Adipose tissue (tissue), 3 donors: ENCODE results near the gene PLGLB2. TPM values are rescaled to one million over a fixed set of nuclear protein-coding genes. Genes with fewer than 3 reads are reported as not detected.
"Not testable (repeated sequence)": the region's sequence is repeated elsewhere in the genome, so short reads cannot be mapped to it uniquely, and the experiment has no call there.

ENCODE experiments used
- H3K27ac ChIP-seq: one replicate; pipeline ENCODE4 v1.5.1; 2013; ENCODE audit warnings: low read depth, low read length
- WGBS, 3 donors: extraction: QIAGEN DNeasy Blood & Tissue Kit; methylation state at CpG; one replicate each; pipeline ENCODE4 v1.1.7; 2013; 5-methylcytosine and 5-hydroxymethylcytosine counted together
- polyA plus RNA-seq, 3 donors: library from polyadenylated mRNA; stranded (reverse); fragments of 200-250 nt; gene quantifications; one replicate each; pipeline ENCODE4 v1.2.3, GENCODE V29; 2013
- donor health status: healthy with polysubstance abuse.
- donor health status: Bipolar disorder and iron deficiency.
- donor health status: healthy.

The PLGLB2 gene
- polyA plus RNA-seq, result 1 to 10 TPM in 2 of 3 donors, under 1 TPM in 1; 0.04 to 1.9 (median 1.2) TPM

DNA sequence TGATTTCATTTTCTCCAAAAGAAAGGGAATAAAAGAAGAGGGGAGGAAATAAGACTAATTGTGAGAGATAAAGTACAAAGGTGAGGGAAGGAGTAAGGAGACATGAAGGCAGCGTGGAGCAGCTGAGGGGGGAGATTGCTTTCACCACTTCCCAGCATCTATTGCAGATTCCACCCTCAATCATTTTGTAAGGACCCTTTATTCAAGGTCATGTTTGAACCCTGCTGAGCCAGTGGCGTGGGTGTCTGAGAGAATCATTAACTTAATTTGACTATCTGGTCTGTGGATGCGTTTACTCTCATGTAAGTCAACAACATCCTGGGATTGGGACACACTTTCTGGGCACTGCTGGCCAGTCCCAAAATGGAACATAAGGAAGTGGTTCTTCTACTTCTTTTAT lies at the start of gene PLGLB2:
PLGLB2 (plus strand) TSS at position 297 of the 400 bp plus-strand sequence; CDS start at position 364, 67 bp downstream.
- WGBS, 3 donors, result 94 to 100% (median 96%) methylated on average over 1 of the region's 3 CpGs
- not testable (repeated sequence) for H3K27ac ChIP-seq

DNA sequence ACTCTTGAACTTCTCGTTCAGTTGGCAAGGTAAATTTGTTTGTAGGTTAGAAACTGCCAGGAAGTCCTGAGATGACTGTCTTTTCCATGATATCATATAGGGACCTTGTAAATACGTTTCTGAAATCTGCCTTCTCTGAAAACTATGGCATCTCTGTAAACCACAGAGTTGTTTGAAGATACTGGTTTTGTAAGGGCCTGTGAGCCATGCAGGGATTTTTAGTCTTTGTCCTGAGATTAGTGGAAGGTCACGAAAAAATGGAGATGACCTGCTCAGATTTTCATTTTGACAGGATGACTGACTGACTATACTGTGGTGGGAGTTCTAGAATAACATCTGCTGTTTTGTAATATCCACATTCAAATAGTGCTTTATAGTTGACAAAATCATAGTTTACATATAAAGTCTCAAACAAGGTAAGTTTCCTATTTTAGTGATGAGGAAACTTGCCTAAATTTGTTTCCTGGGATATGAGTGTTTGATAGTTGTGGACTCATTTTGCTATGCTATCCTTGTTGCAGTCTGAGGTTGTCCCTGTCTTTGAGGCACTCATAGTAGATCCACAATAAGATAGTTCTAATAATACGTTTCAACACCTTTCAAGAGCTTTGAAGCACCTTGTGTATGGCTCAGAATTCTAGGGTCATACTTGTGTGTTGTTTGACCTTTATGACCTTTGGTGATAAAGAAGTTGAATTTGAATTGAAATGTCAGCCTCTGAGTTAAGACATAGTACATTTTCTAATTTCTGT lies 43.1 kb upstream of the PLGLB2 start:
- WGBS, 3 donors, result 64 to 67% methylated on average over 2 of the region's 4 CpGs; no CpG with 5 or more reads in 1 of the 3 donors

DNA sequence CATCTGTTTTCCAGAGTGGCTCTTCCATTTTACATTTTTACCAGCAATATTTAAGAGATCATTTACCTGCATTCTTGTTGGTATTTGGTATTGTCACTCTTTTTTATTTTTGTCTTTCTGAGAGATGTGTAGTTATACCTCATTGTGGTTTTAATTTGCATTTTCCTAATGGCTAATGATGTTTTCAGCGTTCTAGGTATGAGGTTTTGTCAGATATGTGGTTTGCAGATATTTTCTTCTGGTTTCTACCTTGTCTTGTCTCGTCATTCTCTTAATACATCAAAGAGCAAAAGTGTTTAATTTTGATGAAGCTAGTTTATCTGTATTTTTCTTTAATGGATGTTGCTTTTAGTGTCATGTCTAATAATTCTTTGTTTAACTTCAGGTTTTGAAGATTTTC lies 39.5 kb upstream of the PLGLB2 start:
- WGBS, 3 donors, result 71 to 85% (median 76%) methylated on average over 2 of the region's 2 CpGs

More for the DNA sequence above, 43.1 kb upstream of the PLGLB2 start:
- H3K27ac ChIP-seq, result not testable (repeated sequence)

DNA sequence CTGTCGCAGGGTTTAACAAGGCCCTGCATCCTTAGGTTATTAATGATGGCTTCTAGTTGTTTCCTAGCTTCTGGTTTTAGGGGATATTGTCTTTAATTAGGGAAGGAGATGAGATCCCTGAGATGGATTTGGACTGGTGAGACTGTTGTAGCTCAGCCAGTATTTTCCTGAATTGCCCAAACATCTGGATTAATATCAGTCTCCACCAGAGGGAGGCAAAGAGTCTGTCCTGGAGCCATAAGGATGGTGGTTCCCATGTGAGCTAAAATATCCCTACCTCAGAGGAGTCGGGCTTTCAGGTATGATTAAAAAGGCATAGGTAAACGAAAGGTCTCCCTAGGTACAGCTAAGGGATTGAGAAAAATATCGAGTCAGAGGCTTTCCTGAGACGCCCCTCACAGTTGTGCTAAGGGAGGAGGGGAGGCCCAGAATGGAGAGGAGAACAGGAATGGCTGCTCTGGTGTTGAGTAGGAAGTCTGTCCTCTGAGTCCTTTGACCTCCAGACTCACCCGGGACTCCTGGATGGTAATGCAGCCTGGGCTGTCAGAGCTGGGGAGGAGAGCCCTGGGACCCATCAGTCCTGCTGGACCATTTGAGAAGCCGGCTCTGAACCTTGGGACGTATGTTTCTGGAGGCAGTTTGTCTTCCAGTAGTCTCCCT lies 19.8 kb upstream of the PLGLB2 start:
- H3K27ac ChIP-seq, result not testable (repeated sequence)
- no CpG with 5 or more reads among the region's 8 CpGs for WGBS, 3 donors

More for the DNA sequence above, 39.5 kb upstream of the PLGLB2 start:
- not testable (repeated sequence) for H3K27ac ChIP-seq

DNA sequence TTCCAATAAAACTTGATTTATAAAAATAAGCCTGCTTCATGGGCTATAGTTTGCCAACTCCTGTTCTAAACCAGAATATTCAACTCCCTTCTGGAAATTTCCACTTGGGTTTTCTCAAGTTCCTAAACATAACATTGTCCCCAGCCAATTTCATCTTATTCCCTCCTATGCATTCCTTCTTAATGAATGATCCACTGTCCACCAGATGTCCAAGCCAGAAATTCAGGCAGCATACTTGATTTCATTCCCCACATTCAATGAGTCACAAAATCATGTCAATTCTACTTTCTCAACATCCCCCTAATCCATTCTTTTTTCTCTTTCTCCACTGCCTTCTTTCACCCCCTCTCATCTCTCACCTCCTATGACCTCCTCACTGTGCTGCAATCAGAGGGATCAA lies 7.0 kb upstream of the PLGLB2 start:
- not testable (repeated sequence) for H3K27ac ChIP-seq

GRCh38 chr2:87742393-87743108 lies 5.3 kb upstream of the PLGLB2 start:
- WGBS, 3 donors, result no CpG with 5 or more reads among the region's 3 CpGs
- H3K27ac ChIP-seq, result not testable (repeated sequence)

- 68 to 78% (median 74%) methylated on average over 1 to 2 of the region's 5 CpGs for WGBS, 3 donors
- H3K27ac ChIP-seq, result not testable (repeated sequence)
Measured at GRCh38 chr2:87743638-87744037, 4.2 kb upstream of the PLGLB2 start.

GRCh38 chr2:87745353-87745951 lies 2.4 kb upstream of the PLGLB2 start:
- H3K27ac ChIP-seq, result not testable (repeated sequence)
- WGBS, 3 donors, result 87 to 91% (median 90%) methylated on average over 4 of the region's 9 CpGs

DNA sequence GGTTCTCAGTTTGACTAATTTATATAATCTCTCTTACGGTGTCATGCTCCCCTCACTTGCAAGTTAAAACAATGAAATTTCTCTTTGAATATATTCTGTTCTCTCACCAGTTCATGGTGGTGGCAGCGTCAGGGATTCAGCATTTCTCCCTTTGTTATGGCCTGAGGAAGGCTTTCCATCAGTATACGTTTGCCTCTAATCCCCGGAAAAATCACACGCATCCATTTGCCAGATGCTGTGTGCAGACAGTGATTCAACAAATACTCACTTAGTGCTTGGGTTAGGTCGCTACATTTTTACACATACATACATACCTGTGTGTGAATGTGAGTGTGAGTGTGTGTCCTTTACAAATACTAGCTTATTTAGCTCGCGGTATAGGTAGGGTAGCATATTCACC lies 637 bp downstream of the PLGLB2 start:
- WGBS, 3 donors, result 83 to 100% (median 92%) methylated on average over 2 of the region's 8 CpGs
- not testable (repeated sequence) for H3K27ac ChIP-seq

GRCh38 chr2:87750560-87750959 lies 2.7 kb downstream of the PLGLB2 start:
- 61 to 88% (median 86%) methylated on average over 3 to 7 of the region's 11 CpGs for WGBS, 3 donors

GRCh38 chr2:87754759-87755158 lies 6.9 kb downstream of the PLGLB2 start:
- H3K27ac ChIP-seq, result not testable (repeated sequence)
- WGBS, 3 donors, result 45 to 83% (median 80%) methylated on average over 2 to 3 of the region's 4 CpGs

More at GRCh38 chr2:87750560-87750959, 2.7 kb downstream of the PLGLB2 start:
- not testable (repeated sequence) for H3K27ac ChIP-seq

Other genes starting within 250 kb of the PLGLB2 start
- gene RGPD2, start 77.7 kb downstream of the PLGLB2 start, polyA plus RNA-seq, result 1 to 10 TPM in 2 of 3 donors, under 1 TPM in 1; 0.90 to 2.4 (median 1.6) TPM